ENCODE data around the gene LGALS3BP.

DNA sequence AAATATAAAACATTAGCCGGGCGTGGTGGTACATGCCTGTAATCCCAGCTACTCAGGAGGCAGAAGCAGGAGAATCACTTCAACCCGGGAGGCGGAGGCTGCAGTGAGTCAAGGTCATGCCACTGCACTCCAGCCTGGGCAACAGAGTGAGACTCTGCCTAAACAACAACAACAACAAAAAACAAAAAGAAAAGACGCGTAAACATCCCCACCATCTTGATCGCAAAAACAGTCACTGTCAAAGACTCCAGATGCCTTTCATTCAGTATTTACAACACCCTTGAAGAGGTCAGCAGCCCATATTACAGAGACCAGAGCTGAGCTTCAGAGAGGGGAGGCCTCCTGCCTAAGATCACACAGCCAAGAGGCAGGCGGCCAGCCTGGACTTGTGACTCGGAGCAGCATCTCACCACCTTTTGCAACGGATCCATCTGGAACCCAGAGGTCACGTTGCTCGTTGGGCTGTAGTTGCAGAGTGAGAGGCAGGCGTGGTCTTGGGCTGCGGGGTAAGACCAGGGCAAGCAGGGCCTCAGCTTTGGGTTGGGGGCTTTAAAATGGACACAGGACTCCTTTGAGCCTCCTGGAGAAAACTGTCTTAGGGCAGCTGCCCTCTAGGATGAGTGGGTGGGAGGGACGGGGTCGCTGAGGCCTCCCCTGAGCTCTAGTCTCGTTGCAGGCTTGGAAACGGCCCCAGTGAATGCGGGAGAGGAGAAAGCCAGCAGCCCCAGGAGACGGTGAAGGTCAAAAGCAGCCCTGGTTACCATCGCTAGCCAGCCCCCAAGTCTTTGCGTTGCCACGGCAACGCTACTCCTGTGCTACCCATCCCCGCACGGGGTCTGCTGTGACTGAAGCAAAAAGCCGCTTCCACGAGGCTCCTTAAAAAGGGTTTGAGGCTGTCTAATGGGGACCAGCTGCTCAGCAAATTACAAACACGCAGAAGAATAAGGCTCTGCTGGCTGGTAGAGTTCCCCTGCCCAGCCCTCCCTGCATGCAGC lies 26.1 kb downstream of the LGALS3BP start:
- TF ChIP-seq POLR2AphosphoS5 (IDR thresholded peaks at IDR 0.05; ENCODE audit: low read depth, low read length) (no peak), POLR2A (IDR thresholded peaks at IDR 0.05; ENCODE audit: low read depth, low read length) (no peak), TAF1 (IDR thresholded peaks at IDR 0.05; ENCODE audit: low read depth, low read length) (no peak), PAX5 (IDR thresholded peaks at IDR 0.05; ENCODE audit: insufficient read depth, low read length, severe bottlenecking) (no peak), SPI1 (IDR thresholded peaks at IDR 0.05; ENCODE audit: low read depth, low read length) (no peak), POU2F2 (IDR thresholded peaks at IDR 0.05; ENCODE audit: low read depth, low read length) (no peak)

All from GM12891 (cell line).